SK-N-SH treated with all-trans-retinoic acid at 6 μM for 48 hours (cell line): Measurements from ENCODE around the gene FBXW4.

ENCODE experiments used
- ATAC-seq: fragments of 200-7000 bp; cut with Tn5 transposase; 3 replicates; pipeline ENCODE4 v1.9.1; 2020; ENCODE audit warnings: mild to moderate bottlenecking, moderate library complexity
- ARNTL ChIP-seq: fragments of 450-650 bp; formaldehyde crosslinking; IDR thresholded peaks from 2 replicates; pipeline ENCODE4 v1.5.0; 2020; ENCODE audit warnings: low read depth, mild to moderate bottlenecking, moderate library complexity, borderline replicate concordance
- CREB5 ChIP-seq: fragments of 250-450 bp; sonication (Bioruptor Pico); IDR thresholded peaks from 2 replicates; pipeline ENCODE4 v1.5.1; 2020; ENCODE audit warnings: low read depth, mild to moderate bottlenecking, moderate library complexity
- CSDC2 ChIP-seq: fragments of 250-450 bp; sonication (Bioruptor Pico); IDR thresholded peaks from 2 replicates; pipeline ENCODE4 v1.5.0; 2020; ENCODE audit warnings: mild to moderate bottlenecking, moderate library complexity
- CSRNP3 ChIP-seq: fragments of 250-450 bp; sonication (Bioruptor Pico); IDR thresholded peaks from 2 replicates; pipeline ENCODE4 v1.5.1; 2021; ENCODE audit warnings: mild to moderate bottlenecking, moderate library complexity
- ESRRG ChIP-seq: fragments of 250-450 bp; sonication (Bioruptor Pico); IDR thresholded peaks from 2 replicates; pipeline ENCODE4 v1.6.1; 2021; ENCODE audit warnings: mild to moderate bottlenecking
- GLIS3 ChIP-seq: fragments of 250-450 bp; sonication (Bioruptor Pico); IDR thresholded peaks from 2 replicates; pipeline ENCODE4 v1.5.0; 2020; ENCODE audit warnings: mild to moderate bottlenecking, moderate library complexity
- ISL1 ChIP-seq: fragments of 250-450 bp; sonication (Bioruptor Pico); IDR thresholded peaks from 2 replicates; pipeline ENCODE4 v2.1.2; 2022; ENCODE audit warnings: mild to moderate bottlenecking, moderate library complexity
- OSR1 ChIP-seq: fragments of 250-450 bp; sonication (Bioruptor Pico); IDR thresholded peaks from 2 replicates; pipeline ENCODE4 v1.8.0; 2022; ENCODE audit warnings: moderate library complexity, mild to moderate bottlenecking, inconsistent platforms
- PATZ1 ChIP-seq: fragments of 250-450 bp; sonication (Bioruptor Pico); IDR thresholded peaks from 2 replicates; pipeline ENCODE4 v1.8.0; 2020; ENCODE audit warnings: mild to moderate bottlenecking, moderate library complexity, borderline replicate concordance
- POU6F1 ChIP-seq: fragments of 250-450 bp; sonication (Bioruptor Pico); IDR thresholded peaks from 2 replicates; pipeline ENCODE4 v1.8.0; 2021; ENCODE audit warnings: low read depth, mild to moderate bottlenecking, moderate library complexity, borderline replicate concordance
- RARB ChIP-seq: fragments of 250-450 bp; sonication (Bioruptor Pico); IDR thresholded peaks from 2 replicates; pipeline ENCODE4 v1.8.0; 2021; ENCODE audit warnings: mild to moderate bottlenecking, moderate library complexity
- SNAI2 ChIP-seq: fragments of 250-450 bp; sonication (Bioruptor Pico); IDR thresholded peaks from 2 replicates; pipeline ENCODE4 v1.5.0; 2020; ENCODE audit warnings: mild to moderate bottlenecking, moderate library complexity
- TOX ChIP-seq: fragments of 250-450 bp; sonication (Bioruptor Pico); IDR thresholded peaks from 2 replicates; pipeline ENCODE4 v1.8.0; 2021; ENCODE audit warnings: mild to moderate bottlenecking, moderate library complexity, borderline replicate concordance
- TSHZ2 ChIP-seq: fragments of 250-450 bp; sonication (Bioruptor Pico); IDR thresholded peaks from 2 replicates; pipeline ENCODE4 v1.5.0; 2020; ENCODE audit warnings: mild to moderate bottlenecking, moderate library complexity
- ZC3H10 ChIP-seq: fragments of 250-450 bp; sonication (Bioruptor Pico); IDR thresholded peaks from 2 replicates; pipeline ENCODE4 v1.5.1; 2021; ENCODE audit warnings: mild to moderate bottlenecking, moderate library complexity
- ZFP3 ChIP-seq: fragments of 250-450 bp; sonication (Bioruptor Pico); IDR thresholded peaks from 2 replicates; pipeline ENCODE4 v1.5.0; 2020; ENCODE audit warnings: mild to moderate bottlenecking, moderate library complexity
- ZFP30 ChIP-seq: fragments of 450-650 bp; formaldehyde crosslinking; IDR thresholded peaks from 2 replicates; pipeline ENCODE4 v1.5.0; 2022; ENCODE audit warnings: mild to moderate bottlenecking, moderate library complexity
- ZNF565 ChIP-seq: fragments of 450-650 bp; formaldehyde crosslinking; conservative IDR thresholded peaks from 2 replicates; pipeline ENCODE4 v1.5.0; 2020; ENCODE audit warnings: low read depth, mild to moderate bottlenecking, moderate library complexity
- ZNF8 ChIP-seq: fragments of 450-650 bp; formaldehyde crosslinking; IDR thresholded peaks from 2 replicates; pipeline ENCODE4 v1.5.0; 2020; ENCODE audit warnings: mild to moderate bottlenecking, moderate library complexity

FBXW4 gene

GRCh38 chr10:101695404-101695890, 477 bp upstream of the FBXW4 start:
- no peak for ATAC-seq

GRCh38 chr10:101693978-101694673, 844 bp downstream of the FBXW4 start:
- peak; percentile 89 for ATAC-seq
- TF ChIP-seq ZFP30 (CRISPR knock-in tag) (no peak), ESRRG (CRISPR knock-in tag) (no peak), GLIS3 (CRISPR knock-in tag) (no peak), ZNF8 (no peak), RARB (no peak), TSHZ2 (CRISPR knock-in tag) (no peak), OSR1 (no peak), CSRNP3 (no peak), ZFP3 (no peak), ARNTL (CRISPR knock-in tag) (no peak), ZNF565 (CRISPR knock-in tag) (no peak), CSDC2 (CRISPR knock-in tag) (no peak), ZC3H10 (CRISPR knock-in tag) (no peak), POU6F1 (CRISPR knock-in tag) (no peak)

More at GRCh38 chr10:101695404-101695890, 477 bp upstream of the FBXW4 start:
- TF ChIP-seq CREB5 (no peak), RARB (no peak), PATZ1 (no peak), ZFP30 (CRISPR knock-in tag) (no peak), GLIS3 (CRISPR knock-in tag) (no peak), SNAI2 (CRISPR knock-in tag) (no peak), TOX (CRISPR knock-in tag) (no peak), OSR1 (no peak), ZNF565 (CRISPR knock-in tag) (no peak), POU6F1 (CRISPR knock-in tag) (no peak), ISL1 (CRISPR knock-in tag) (no peak), ESRRG (CRISPR knock-in tag) (no peak), CSRNP3 (no peak)
- TF ChIP-seq, all 23 proteins: peak for 0
